ENCODE results near the gene RIPK1. TPM values are rescaled to one million over a fixed set of nuclear protein-coding genes. Genes with fewer than 3 reads are reported as not detected.

Gene RIPK1
- total and polyA plus RNA-seq, 2 of the 8 experiments (the other 6 are each of a cell fraction or from before 2014, with no cell fraction given) = 5.9 to 22.9 TPM

GRCh38 chr6:3109761-3110160 lies 41.5 kb downstream of the RIPK1 start:
- FAIRE-seq (no peak), DNase-seq (ENCODE audit: low read depth in 1 of 2, low spot score in 2 of 2) (peak in 1 of 2 experiments; percentile 2)
- Histone ChIP-seq H4K20me1 (replicated peaks in 1 of 2; ENCODE audit: control insufficient read depth in 1 of 2, insufficient read depth in 2 of 2, low read length in 2 of 2) (no peaks in the 10 kb centered on the region), H3K56ac (replicated peaks; ENCODE audit: insufficient read length, low read depth, low read length) (no peak overlapping the region), H2BK20ac (ENCODE audit: low read length) (no peak overlapping the region), H3K4me3 (ENCODE audit: extremely low read depth in 1 of 4, insufficient read depth in 2 of 4, low read depth in 3 of 4, low read length in 4 of 4) (no peak overlapping the region), H4K5ac (ENCODE audit: insufficient read length, low read depth, low read length) (no peak overlapping the region), H3K23ac (ENCODE audit: insufficient read length) (no peak overlapping the region), H2AFZ (ENCODE audit: low read length) (no peak overlapping the region), H2BK120ac (replicated peaks; ENCODE audit: low read depth, low read length) (no peak overlapping the region), H2AK5ac (ENCODE audit: low read depth, low read length) (no peak overlapping the region), H3K27ac (ENCODE audit: low read depth, low read length) (no peak overlapping the region), H3K4me2 (ENCODE audit: insufficient read depth in 1 of 2, low read depth in 2 of 2, low read length in 2 of 2) (no peak overlapping the region), H3K36me3 (ENCODE audit: control insufficient read depth in 2 of 4, insufficient read depth in 4 of 4, low read length in 3 of 4) (peaks cover 4 to 42% (median 29%) of the 10 kb centered on the region in 4 experiments), H3K4ac (replicated peaks; ENCODE audit: insufficient read length, low read depth, low read length) (no peak overlapping the region), H3K18ac (ENCODE audit: extremely low read depth, low read length) (no peak overlapping the region), H2BK15ac (ENCODE audit: low read length) (no peak overlapping the region), H3K4me1 (replicated peaks in 1 of 4; ENCODE audit: control insufficient read depth in 3 of 4, insufficient read depth in 4 of 4, low read length in 3 of 4) (no peaks in the 10 kb centered on the region), H2BK5ac (ENCODE audit: low read depth, low read length) (no peak overlapping the region), H4K8ac (ENCODE audit: extremely low read depth, insufficient read depth, low read length) (no peak overlapping the region), H2BK12ac (ENCODE audit: low read depth, low read length) (no peak overlapping the region), H3K23me2 (ENCODE audit: low read depth, low read length) (no peaks in the 10 kb centered on the region), H4K91ac (replicated peaks; ENCODE audit: insufficient read length, low read length) (no peak overlapping the region), H3K79me1 (ENCODE audit: low read depth, low read length) (no peaks in the 10 kb centered on the region; the same call in 1 of the 2 replicates), H3K79me2 (ENCODE audit: control insufficient read depth in 1 of 2, insufficient read depth in 2 of 2, low read length in 2 of 2) (no peaks in the 10 kb centered on the region), H3K14ac (ENCODE audit: insufficient read length) (no peak overlapping the region), H3K27me3 (replicated peaks in 1 of 4; ENCODE audit: control insufficient read depth in 3 of 4, extremely low read depth in 1 of 4, insufficient read depth in 3 of 4, low read length in 3 of 4) (no peaks in the 10 kb centered on the region), H3K9me3 (ENCODE audit: insufficient read depth in 2 of 2, low read depth in 1 of 2, low read length in 1 of 2) (no peaks in the 10 kb centered on the region), H3K9ac (replicated peaks in 1 of 4; ENCODE audit: extremely low read depth in 1 of 4, low read depth in 3 of 4, low read length in 3 of 4) (no peak overlapping the region)
- 88% methylated on average over 3 of the region's 3 CpGs; no CpG with 5 or more reads in 1 of the 2 experiments for WGBS, 2 experiments (ENCODE audit: extremely low coverage in 1 of 2, insufficient coverage in 1 of 2, insufficient read length in 1 of 2, insufficient replicate concordance in 2 of 2, low coverage in 1 of 2, low lambda C conversion rate in 2 of 2, missing lambda C conversion rate in 1 of 2)
- CTCF ChIA-PET (ENCODE audit: partially characterized antibody) = interaction anchor here (0.7 to 1.6 kb wide), 5 partner anchors 12 to 353 kb away, joined by 3 to 5 read pairs (median 4); no protein-coding TSS in a partner anchor
- POLR2A ChIA-PET (ENCODE audit: partially characterized antibody) = interaction anchor here (1.1 to 1.4 kb wide), 2 partner anchors 27 to 53 kb away, joined by 3 to 4 read pairs; no protein-coding TSS in a partner anchor
- no peak for TF ChIP-seq JUND (IDR thresholded peaks at IDR 0.05; ENCODE audit: low read length)
- TF ChIP-seq POU5F1 (IDR thresholded peaks at IDR 0.05; ENCODE audit: low read depth, low read length) = no peak
- TF ChIP-seq HDAC2 (IDR thresholded peaks at IDR 0.05; ENCODE audit: borderline replicate concordance in 1 of 2, low read depth in 2 of 2, low read length in 2 of 2) = no peak
- TF ChIP-seq, protein P1, sequence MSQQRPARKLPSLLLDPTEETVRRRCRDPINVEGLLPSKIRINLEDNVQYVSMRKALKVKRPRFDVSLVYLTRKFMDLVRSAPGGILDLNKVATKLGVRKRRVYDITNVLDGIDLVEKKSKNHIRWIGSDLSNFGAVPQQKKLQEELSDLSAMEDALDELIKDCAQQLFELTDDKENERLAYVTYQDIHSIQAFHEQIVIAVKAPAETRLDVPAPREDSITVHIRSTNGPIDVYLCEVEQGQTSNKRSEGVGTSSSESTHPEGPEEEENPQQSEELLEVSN (IDR thresholded peaks at IDR 0.05) = no peak
- TF ChIP-seq EZH2 (IDR thresholded peaks at IDR 0.05; ENCODE audit: low read depth, low read length, severe bottlenecking) = no peak
- TF ChIP-seq CREB1 (IDR thresholded peaks at IDR 0.05) = no peak
- TF ChIP-seq POLR2AphosphoS5 (IDR thresholded peaks at IDR 0.05; ENCODE audit: low read depth, low read length) = no peak
